Hepatic stellate cell (primary cell): ENCODE results near the gene RAB9A.

Experiments
- DNase-seq: peaks from one replicate; pipeline ENCODE4 v3.0.0; 2011; ENCODE audit warnings: low spot score

Gene RAB9A

DNA sequence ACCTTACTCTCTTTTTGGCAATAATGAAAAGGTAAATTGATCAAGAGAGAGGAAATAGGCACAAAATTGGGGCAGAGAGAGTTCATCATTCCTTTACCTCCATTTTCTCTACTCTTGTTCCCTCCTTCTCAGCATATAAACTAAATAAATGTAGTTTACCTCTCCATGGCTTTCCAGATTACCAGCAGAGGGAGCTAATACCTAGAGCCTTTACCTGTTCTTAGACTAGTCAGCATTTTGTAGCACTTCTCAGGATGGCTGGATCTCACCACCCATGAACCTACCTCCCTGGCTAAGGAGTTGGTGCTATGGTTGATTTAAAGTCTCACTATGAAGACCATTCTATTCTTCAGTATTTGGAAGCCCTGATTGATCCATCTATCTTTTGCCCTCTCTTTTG is 61.3 kb downstream of the RAB9A start:
- no peak for DNase-seq

GRCh38 chrX:13750812-13751211 is 61.9 kb downstream of the RAB9A start:
- DNase-seq, result no peak

DNA sequence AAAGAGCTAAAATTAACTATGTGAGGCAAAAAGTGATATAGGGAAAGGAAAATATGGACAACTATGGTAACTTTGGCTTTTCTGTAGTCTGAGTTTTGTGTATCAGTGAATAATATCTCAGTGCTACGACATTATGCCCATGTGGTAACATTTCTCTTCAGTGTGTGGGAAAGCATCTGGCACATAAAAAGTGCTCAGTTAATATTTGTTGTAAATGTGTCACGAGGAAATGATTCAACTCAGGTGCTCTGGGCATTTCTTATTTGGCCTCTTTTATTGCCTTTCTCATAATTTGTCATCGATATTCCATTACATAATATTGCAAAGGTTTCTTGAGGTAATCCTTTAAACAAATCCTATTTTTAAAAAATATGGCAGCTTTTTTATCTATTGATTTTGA is 63.2 kb downstream of the RAB9A start:
- DNase-seq, result no peak

GRCh38 chrX:13752646-13753045 is 63.7 kb downstream of the RAB9A start:
- DNase-seq, result no peak

DNA sequence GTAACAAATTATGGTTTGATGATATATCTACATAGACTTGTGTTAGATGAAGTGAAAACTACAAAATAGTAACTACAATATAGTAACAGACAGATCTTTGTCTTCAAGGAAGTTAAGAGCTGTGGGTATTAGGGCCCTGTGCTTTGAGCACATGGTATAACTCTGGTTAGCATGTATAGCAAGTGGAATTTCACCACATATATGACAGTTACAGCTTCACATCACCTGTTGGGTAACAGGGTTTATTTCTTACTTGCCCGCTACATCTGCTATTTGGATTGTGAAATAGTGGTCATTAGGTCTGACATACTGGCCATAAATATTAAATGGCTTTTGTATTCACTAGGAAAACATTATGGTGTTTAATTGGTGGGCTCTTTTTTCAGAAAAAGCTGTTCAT is 65.8 kb downstream of the RAB9A start:
- DNase-seq, result no peak

GRCh38 chrX:13755254-13755653 is 66.3 kb downstream of the RAB9A start:
- DNase-seq, result no peak

GRCh38 chrX:13756381-13756780 is 67.5 kb downstream of the RAB9A start:
- no peak for DNase-seq

DNA sequence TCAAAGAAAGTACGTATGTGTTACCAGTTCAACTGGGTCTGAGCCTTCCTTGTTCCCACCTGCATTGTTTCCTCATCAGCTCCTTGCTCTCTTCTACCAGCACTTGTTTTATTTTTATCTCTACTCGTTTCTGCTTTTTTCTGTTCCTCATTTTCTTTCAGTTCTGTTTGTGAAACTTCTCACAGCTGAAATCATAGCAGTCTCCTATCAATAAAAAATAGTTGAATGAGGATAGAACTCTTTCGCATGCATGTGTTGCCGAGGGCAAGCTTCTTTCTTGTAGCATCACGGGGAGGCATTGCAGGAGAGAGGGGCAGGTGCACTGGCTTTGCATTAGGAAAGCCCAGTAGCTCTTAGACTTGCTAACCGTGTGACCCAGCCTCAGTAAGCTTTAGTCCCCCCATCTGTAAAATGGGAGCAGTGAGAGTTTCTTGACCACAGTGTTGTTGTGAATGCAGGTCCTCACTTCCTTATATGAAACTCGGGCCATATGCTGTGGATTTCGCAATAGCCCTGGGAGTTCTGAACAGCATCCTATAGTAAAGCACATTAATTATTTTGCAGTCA is 70.3 kb downstream of the RAB9A start:
- no peak for DNase-seq
